ENCODE results near the gene PRKCD.

Gene PRKCD

GRCh38 chr3:53171827-53172505 lies 11.0 kb downstream of the PRKCD start:
- DNase-seq: no peak

GRCh38 chr3:53173107-53173506 lies 12.1 kb downstream of the PRKCD start:
- DNase-seq: no peak

GRCh38 chr3:53174346-53175250 lies 13.6 kb downstream of the PRKCD start:
- DNase-seq: no peak

GRCh38 chr3:53175613-53176540 lies 14.9 kb downstream of the PRKCD start:
- no peak for DNase-seq

- no peak for DNase-seq
These were observed 17.2 kb downstream of the PRKCD start for GRCh38 chr3:53178246-53178645.

GRCh38 chr3:53179580-53179979 lies 18.6 kb downstream of the PRKCD start:
- no peak for DNase-seq

GRCh38 chr3:53180305-53181023 lies 19.5 kb downstream of the PRKCD start:
- no peak for DNase-seq

- no peak for DNase-seq
These were observed 20.0 kb downstream of the PRKCD start for GRCh38 chr3:53181024-53181371.

- DNase-seq: no peak
These were observed 20.5 kb downstream of the PRKCD start for GRCh38 chr3:53181528-53181927.

GRCh38 chr3:53182764-53183355 lies 21.9 kb downstream of the PRKCD start:
- no peak for DNase-seq

- DNase-seq: no peak
These were observed 22.5 kb downstream of the PRKCD start for GRCh38 chr3:53183514-53183913.

GRCh38 chr3:53184701-53185100 lies 23.7 kb downstream of the PRKCD start:
- DNase-seq: no peak

GRCh38 chr3:53185761-53186465 lies 24.9 kb downstream of the PRKCD start:
- DNase-seq: no peak

GRCh38 chr3:53186726-53187125 lies 25.7 kb downstream of the PRKCD start:
- DNase-seq: no peak

GRCh38 chr3:53187430-53187829 lies 26.4 kb downstream of the PRKCD start:
- DNase-seq: no peak

- DNase-seq: no peak
These were observed 27.2 kb downstream of the PRKCD start for GRCh38 chr3:53188136-53188685.

- DNase-seq: no peak
These were observed 27.7 kb downstream of the PRKCD start for GRCh38 chr3:53188720-53189119.

- DNase-seq: no peak
These were observed 28.3 kb downstream of the PRKCD start for GRCh38 chr3:53189276-53189675.

- DNase-seq: no peak
These were observed 29.6 kb downstream of the PRKCD start for GRCh38 chr3:53190659-53191058.

GRCh38 chr3:53191836-53192480 lies 30.9 kb downstream of the PRKCD start:
- DNase-seq: no peak

- no peak for DNase-seq
These were observed 31.6 kb downstream of the PRKCD start for GRCh38 chr3:53192608-53193007.
